Tibial nerve (tissue), 4 donors: Measurements from ENCODE around the gene SEMA5A.

ENCODE experiments used
- CTCF ChIP-seq, 5 experiments: fragments of 200-600 bp in 3 of 5; fragments of 450-650 bp in 2 of 5; sonication (generic) in 3 of 5; IDR thresholded peaks; one replicate each; pipeline ENCODE4 v1.5.1; 2016 to 2019; ENCODE audit warnings: antibody characterized with exemption in 5 of 5, mild to moderate bottlenecking in 3 of 5, moderate library complexity in 2 of 5
- EP300 ChIP-seq, 2 donors: sonication (generic); formaldehyde crosslinking; IDR thresholded peaks; one replicate each; pipeline ENCODE4 v1.6.1; 2017; ENCODE audit warnings: antibody characterized with exemption in 2 of 2, mild to moderate bottlenecking in 1 of 2
- POLR2A ChIP-seq, 2 donors: fragments of 450-650 bp; IDR thresholded peaks; one replicate each; pipeline ENCODE4 v1.6.1; 2017; ENCODE audit warnings: antibody characterized with exemption in 2 of 2, mild to moderate bottlenecking in 2 of 2, moderate library complexity in 2 of 2

GRCh38 chr5:9122528-9122927, 423.3 kb downstream of the SEMA5A start:
- TF ChIP-seq CTCF (IDR thresholded peaks at IDR 0.05), result no peak
- TF ChIP-seq POLR2A (IDR thresholded peaks at IDR 0.05), result no peak
- TF ChIP-seq EP300 (IDR thresholded peaks at IDR 0.05), result no peak
